DND-41 (cell line): Measurements from ENCODE around the gene BCAN.
"Not testable (repeated sequence)": the region's sequence is repeated elsewhere in the genome, so short reads cannot be mapped to it uniquely, and the experiment has no call there.

Experiments used
- ATAC-seq: fragments of 200-7000 bp; cut with Tn5 transposase; 3 replicates; pipeline ENCODE4 v1.9.1; 2021; ENCODE audit warnings: low read depth; ENCODE audit not compliant: insufficient read depth
- DNase-seq: peaks from one replicate; pipeline ENCODE4 v3.0.0-alpha.2; 2020
- H2AFZ ChIP-seq: 2 replicates; pipeline ENCODE4 v1.6.0; 2012; ENCODE audit warnings: low read depth, low read length
- H3K27ac ChIP-seq: 2 replicates; pipeline ENCODE4 v1.5.1; 2012; ENCODE audit warnings: low read length, inconsistent platforms
- H3K27me3 ChIP-seq: fragments of 200-600 bp; sonication (generic); 2 replicates; pipeline ENCODE4 v1.6.0; 2012; ENCODE audit warnings: low read length, mild to moderate bottlenecking, inconsistent platforms; ENCODE audit not compliant: insufficient read depth, poor library complexity
- H3K36me3 ChIP-seq: 2 replicates; pipeline ENCODE4 v1.5.1; 2012; ENCODE audit warnings: low read length, inconsistent platforms; ENCODE audit not compliant: insufficient read depth
- H3K4me1 ChIP-seq: 2 replicates; pipeline ENCODE4 v1.5.1; 2012; ENCODE audit warnings: mild to moderate bottlenecking, low read length; ENCODE audit not compliant: insufficient read depth
- H3K4me2 ChIP-seq: 2 replicates; pipeline ENCODE4 v1.6.0; 2012; ENCODE audit warnings: mild to moderate bottlenecking, moderate library complexity, low read length, inconsistent platforms; ENCODE audit not compliant: insufficient read depth
- H3K4me3 ChIP-seq, 2 experiments: fragments of 200-600 bp in 1 of 2; shearing (Covaris generic) in 1 of 2; 2 replicates each; pipeline ENCODE4 v1.5.1; 2012 to 2016; ENCODE audit warnings: inconsistent platforms in 2 of 2, low read length in 2 of 2, mild to moderate bottlenecking in 2 of 2, low read depth in 1 of 2, moderate library complexity in 1 of 2
- H3K79me2 ChIP-seq: 2 replicates; pipeline ENCODE4 v1.6.0; 2012; ENCODE audit warnings: low read length, inconsistent platforms; ENCODE audit not compliant: insufficient read depth
- H3K9ac ChIP-seq: 2 replicates; pipeline ENCODE4 v1.6.0; 2012; ENCODE audit warnings: low read depth, mild to moderate bottlenecking, inconsistent platforms, low read length, moderate library complexity
- H3K9me3 ChIP-seq: 2 replicates; pipeline ENCODE4 v1.5.1; 2012; ENCODE audit warnings: low read length, moderate library complexity, mild to moderate bottlenecking, inconsistent platforms; ENCODE audit not compliant: insufficient read depth, severe bottlenecking
- H4K20me1 ChIP-seq: 2 replicates; pipeline ENCODE4 v1.6.0; 2012; ENCODE audit warnings: low read length; ENCODE audit not compliant: insufficient read depth
- CTCF ChIP-seq: IDR thresholded peaks from 2 replicates; pipeline ENCODE4 v1.5.1; 2012; ENCODE audit warnings: borderline replicate concordance, low read length, moderate library complexity, mild to moderate bottlenecking; ENCODE audit not compliant: poor library complexity, severe bottlenecking; ENCODE audit errors: extremely low read depth
- EZH2 ChIP-seq: IDR thresholded peaks from 3 replicates; pipeline ENCODE4 v1.6.1; 2012; ENCODE audit warnings: borderline replicate concordance, low read depth, mild to moderate bottlenecking, moderate library complexity, low read length, inconsistent platforms; ENCODE audit not compliant: severe bottlenecking

Gene BCAN

DNA sequence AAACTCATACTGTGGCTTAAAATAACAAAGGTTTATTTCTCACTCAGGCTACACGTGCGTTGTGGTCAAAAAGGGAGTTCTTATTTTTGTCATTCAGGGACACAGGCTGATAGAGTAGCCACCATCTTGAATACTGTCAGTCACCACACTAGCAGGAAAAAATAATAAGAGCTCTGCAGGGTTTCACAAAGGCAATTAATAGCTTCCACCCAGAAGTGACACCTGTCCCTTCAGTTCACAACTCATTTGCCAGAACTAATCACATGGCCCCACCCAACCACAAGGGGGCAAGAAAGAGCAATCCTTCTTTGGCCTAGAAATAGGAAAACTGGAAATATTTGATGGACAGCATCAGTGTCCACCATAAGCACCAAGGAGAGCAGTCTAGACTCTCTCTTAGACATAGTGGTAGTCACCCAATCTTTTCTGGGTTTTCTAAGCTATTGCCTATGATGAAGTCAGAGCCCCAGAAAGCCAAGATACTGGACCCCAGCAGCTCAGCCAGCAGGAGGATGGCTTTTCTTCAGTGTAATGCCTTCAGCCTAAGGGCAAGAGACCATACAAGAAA is 14.5 kb upstream of the BCAN start:
- Histone ChIP-seq H3K4me1 (no peaks in the 10 kb centered on the region), H4K20me1 (no peaks in the 10 kb centered on the region), H3K36me3 (no peaks in the 10 kb centered on the region), H3K79me2 (no peaks in the 10 kb centered on the region), H3K4me3 (no peak overlapping the region), H3K9ac (no peak overlapping the region), H3K9me3 (no peaks in the 10 kb centered on the region), H3K4me2 (no peak overlapping the region), H3K27ac (no peak overlapping the region), H3K27me3 (no peaks in the 10 kb centered on the region), H2AFZ (no peak overlapping the region)
- ATAC-seq = peak; percentile 70
- DNase-seq = peak; percentile 50
- TF ChIP-seq CTCF (peak; percentile 83), EZH2 (no peak)

DNA sequence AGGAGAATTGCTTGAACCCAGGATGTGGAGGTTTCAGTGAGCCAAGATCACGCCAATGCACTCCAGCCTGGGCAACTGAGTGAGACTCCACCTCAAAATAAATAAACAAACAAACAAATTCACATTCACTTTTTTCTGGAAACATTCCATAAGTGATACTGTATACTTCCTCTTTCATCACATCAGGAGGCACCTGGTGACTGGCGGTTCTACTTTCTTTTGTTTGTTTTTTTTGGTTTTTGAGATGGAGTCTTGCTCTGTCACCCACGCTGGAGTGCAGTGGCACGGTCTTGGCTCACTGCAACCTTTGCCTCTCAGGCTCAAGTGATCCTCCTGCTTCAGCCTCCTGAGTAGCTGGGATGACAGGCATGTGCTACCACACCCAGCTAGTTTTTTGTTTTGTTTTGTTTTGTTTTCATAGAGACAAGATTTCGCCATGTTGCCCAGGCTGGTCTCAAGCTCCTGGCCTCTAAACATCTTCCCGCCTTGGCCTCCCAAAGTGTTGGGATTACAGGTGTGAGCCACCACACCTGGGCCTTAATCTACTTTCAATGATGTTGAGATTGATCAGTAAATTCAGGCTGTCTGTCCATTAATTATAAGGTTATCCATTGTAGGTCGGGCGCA is 12.0 kb upstream of the BCAN start:
- H3K4me3 ChIP-seq = no peak overlapping the region
- H3K79me2 ChIP-seq = no peaks in the 10 kb centered on the region
- H3K27me3 ChIP-seq = peaks cover 6% of the 10 kb centered on the region
- TF ChIP-seq EZH2 (no peak), CTCF (no peak)
- no peak overlapping the region for H3K4me2 ChIP-seq
- ATAC-seq = no peak
- H2AFZ ChIP-seq = no peak overlapping the region
- no peaks in the 10 kb centered on the region for H3K36me3 ChIP-seq
- no peak overlapping the region for H3K27ac ChIP-seq
- DNase-seq = no peak
- H3K9me3 ChIP-seq = no peaks in the 10 kb centered on the region
- H4K20me1 ChIP-seq = no peaks in the 10 kb centered on the region
- no peak overlapping the region for H3K9ac ChIP-seq
- H3K4me1 ChIP-seq = no peaks in the 10 kb centered on the region

DNA sequence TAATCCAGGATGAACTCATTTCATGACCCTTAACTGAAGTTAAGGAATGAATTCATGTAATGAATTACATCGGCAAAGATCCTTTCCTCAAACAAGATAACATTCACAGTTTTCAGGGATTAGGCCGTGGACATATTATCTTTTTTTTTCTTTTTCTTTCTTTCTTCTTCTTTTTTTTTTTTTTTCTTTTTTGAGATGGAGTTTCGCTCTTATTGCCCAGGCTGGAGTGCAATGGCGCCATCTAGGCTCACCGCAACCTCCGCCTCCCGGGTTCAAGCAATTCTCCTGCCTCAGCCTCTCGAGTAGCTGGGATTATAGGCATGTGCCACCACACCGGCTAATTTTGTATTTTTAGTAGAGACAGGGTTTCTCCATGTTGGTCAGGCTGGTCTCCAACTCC is 10.8 kb upstream of the BCAN start:
- not testable (repeated sequence) for H3K4me2 ChIP-seq, ATAC-seq, H3K4me3 ChIP-seq, H3K27ac ChIP-seq, H3K36me3 ChIP-seq, H3K79me2 ChIP-seq, H4K20me1 ChIP-seq, H3K9ac ChIP-seq, H2AFZ ChIP-seq, H3K9me3 ChIP-seq, H3K4me1 ChIP-seq
- peaks cover 11% of the 10 kb centered on the region for H3K27me3 ChIP-seq
- DNase-seq = peak; percentile 23
- TF ChIP-seq CTCF = peak; percentile 13

DNA sequence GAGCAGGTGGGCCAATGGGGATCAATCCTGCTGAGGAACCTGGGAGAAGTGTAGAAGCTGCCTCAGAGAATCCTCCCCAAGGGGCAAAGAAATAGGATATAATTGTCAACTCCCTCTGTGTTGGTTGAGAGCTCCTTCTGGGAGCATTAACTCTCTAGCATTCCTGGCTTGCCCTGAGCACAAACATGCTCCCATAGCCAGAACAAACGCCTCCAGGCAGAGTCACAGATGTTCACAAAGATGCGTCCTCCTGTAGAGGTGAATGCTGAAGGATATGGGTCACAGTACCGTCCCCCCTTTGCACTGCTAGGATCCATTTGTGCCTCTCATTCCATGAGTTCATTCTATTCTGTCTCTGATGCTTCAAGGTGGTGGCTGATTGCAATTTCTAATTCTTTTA is 9.6 kb upstream of the BCAN start:
- Histone ChIP-seq H3K9ac (no peak overlapping the region), H3K9me3 (no peaks in the 10 kb centered on the region), H4K20me1 (no peaks in the 10 kb centered on the region), H2AFZ (no peak overlapping the region), H3K27ac (no peak overlapping the region), H3K4me3 (no peak overlapping the region), H3K36me3 (no peaks in the 10 kb centered on the region), H3K4me1 (no peaks in the 10 kb centered on the region), H3K27me3 (peaks cover 15% of the 10 kb centered on the region), H3K4me2 (no peak overlapping the region), H3K79me2 (no peaks in the 10 kb centered on the region)
- no peak for ATAC-seq
- no peak for TF ChIP-seq EZH2
- no peak for DNase-seq
